NCI-H524 (cell line): ENCODE data around the gene IKZF3.
"Not testable (repeated sequence)": the region's sequence is repeated elsewhere in the genome, so short reads cannot be mapped to it uniquely, and the experiment has no call there.

Experiments used
- DNase-seq, 2 experiments: peaks; one replicate each; lab custom pipeline; 2025; lab: John Stamatoyannopoulos, UW

The IKZF3 gene

GRCh38 chr17:39863918-39864746 lies at the start of gene IKZF3:
Gene IKZF3, minus strand, starts transcription at chr17:39864312. Its CDS starts 186 bp downstream, at chr17:39864126.
- peak; percentile 51 to 69 for DNase-seq

- no peak for DNase-seq
Observed at GRCh38 chr17:39908789-39909352, 44.8 kb upstream of the IKZF3 start.

GRCh38 chr17:39904990-39905288 lies 40.8 kb upstream of the IKZF3 start:
- DNase-seq, result no peak

- no peak for DNase-seq
Observed at GRCh38 chr17:39903158-39903884, 39.2 kb upstream of the IKZF3 start.

GRCh38 chr17:39902027-39902426 lies 37.9 kb upstream of the IKZF3 start:
- not testable (repeated sequence) for DNase-seq

- no peak for DNase-seq
Observed at GRCh38 chr17:39899215-39899614, 35.1 kb upstream of the IKZF3 start.

- no peak for DNase-seq
Observed at GRCh38 chr17:39898088-39898487, 34.0 kb upstream of the IKZF3 start.

GRCh38 chr17:39894681-39895376 lies 30.7 kb upstream of the IKZF3 start:
- no peak for DNase-seq

- no peak for DNase-seq
Observed at GRCh38 chr17:39889200-39889599, 25.1 kb upstream of the IKZF3 start.

- DNase-seq, result no peak
Observed at GRCh38 chr17:39887078-39887477, 23.0 kb upstream of the IKZF3 start.

- DNase-seq, result not testable (repeated sequence)
Observed at GRCh38 chr17:39886102-39886501, 22.0 kb upstream of the IKZF3 start.

- peak in 1 of 2 experiments; percentile 10 for DNase-seq
Observed at GRCh38 chr17:39872751-39873150, 8.6 kb upstream of the IKZF3 start.

GRCh38 chr17:39871801-39872200 lies 7.7 kb upstream of the IKZF3 start:
- DNase-seq, result no peak

GRCh38 chr17:39870776-39871175 lies 6.7 kb upstream of the IKZF3 start:
- no peak for DNase-seq

- no peak for DNase-seq
Observed at GRCh38 chr17:39868554-39868942, 4.4 kb upstream of the IKZF3 start.

GRCh38 chr17:39867880-39868553 lies 3.9 kb upstream of the IKZF3 start, which contains the start of gene ZPBP2:
Gene ZPBP2, plus strand, starts transcription at chr17:39868202. Its CDS starts 153 bp downstream, at chr17:39868355.
- no peak for DNase-seq

- DNase-seq, result no peak
Observed at GRCh38 chr17:39867084-39867879, 3.2 kb upstream of the IKZF3 start.

- DNase-seq, result no peak
Observed at GRCh38 chr17:39866013-39866730, 2.1 kb upstream of the IKZF3 start.

- no peak for DNase-seq
Observed at GRCh38 chr17:39863244-39863917, 731 bp downstream of the IKZF3 start.

GRCh38 chr17:39861235-39861634 lies 2.9 kb downstream of the IKZF3 start:
- no peak for DNase-seq
